Measurements from ENCODE around the gene STIP1. TPM values are rescaled to one million over a fixed set of nuclear protein-coding genes. Genes with fewer than 3 reads are reported as not detected.

STIP1 gene
- total RNA-seq, 1 experiment from 2014 or later = 299 TPM

DNA sequence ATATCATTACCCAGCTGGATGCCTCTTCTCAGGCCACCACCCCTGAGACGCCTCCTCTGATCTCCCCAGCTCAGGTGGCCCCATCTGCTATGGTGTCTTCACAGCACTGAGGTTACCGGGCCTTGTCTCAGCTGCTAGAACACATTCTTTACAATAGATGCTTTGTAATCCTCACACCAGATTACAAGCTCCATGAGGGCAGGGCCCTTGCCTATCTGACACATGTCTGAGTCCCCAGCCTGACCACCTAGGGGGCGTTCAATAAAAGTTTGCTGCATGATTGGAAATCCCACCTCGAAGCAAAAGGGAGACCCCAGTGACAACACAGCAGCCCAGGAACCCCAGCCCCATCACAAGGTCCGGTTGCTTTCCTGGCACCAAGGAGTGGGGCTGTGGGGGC, 22.0 kb upstream of the STIP1 start:
- Histone ChIP-seq H3K27ac (no peak overlapping the region), H4K20me1 (ENCODE audit: insufficient read depth) (peaks cover 13% of the 10 kb centered on the region; the same call in 1 of the 2 replicates), H3K4me1 (replicated peaks; ENCODE audit: insufficient read depth) (peaks cover 22% of the 10 kb centered on the region), H3K27me3 (ENCODE audit: insufficient read depth, low read depth) (no peaks in the 10 kb centered on the region), H3K79me2 (ENCODE audit: low read depth) (peaks cover 31% of the 10 kb centered on the region), H2AFZ (no peak overlapping the region), H3F3A (ENCODE audit: insufficient read depth, low read depth) (peaks cover 16% of the 10 kb centered on the region), H3K36me3 (ENCODE audit: low read depth) (peaks cover 4% of the 10 kb centered on the region; the same call in 1 of the 2 replicates), H3K9me2 (ENCODE audit: insufficient read depth) (no peaks in the 10 kb centered on the region), H3K4me2 (peak overlapping the region; percentile 94; the same call in 1 of the 2 replicates), H3K9me3 (ENCODE audit: insufficient read depth, low read depth) (no peaks in the 10 kb centered on the region), H3K4me3 (no peak overlapping the region)
- intact Hi-C loops (cut with micrococcal nuclease; ENCODE audit: unreplicated experiment) = no loop called here
- POLR2A ChIA-PET (ENCODE audit: unreplicated experiment) = no interaction called here
- no TSS peak for BruUV-seq (replicated peaks)
- no peak for DNase-seq
- no peak for TF ChIP-seq EZH2 (IDR thresholded peaks at IDR 0.05; ENCODE audit: low read depth)
- TF ChIP-seq, protein P1, sequence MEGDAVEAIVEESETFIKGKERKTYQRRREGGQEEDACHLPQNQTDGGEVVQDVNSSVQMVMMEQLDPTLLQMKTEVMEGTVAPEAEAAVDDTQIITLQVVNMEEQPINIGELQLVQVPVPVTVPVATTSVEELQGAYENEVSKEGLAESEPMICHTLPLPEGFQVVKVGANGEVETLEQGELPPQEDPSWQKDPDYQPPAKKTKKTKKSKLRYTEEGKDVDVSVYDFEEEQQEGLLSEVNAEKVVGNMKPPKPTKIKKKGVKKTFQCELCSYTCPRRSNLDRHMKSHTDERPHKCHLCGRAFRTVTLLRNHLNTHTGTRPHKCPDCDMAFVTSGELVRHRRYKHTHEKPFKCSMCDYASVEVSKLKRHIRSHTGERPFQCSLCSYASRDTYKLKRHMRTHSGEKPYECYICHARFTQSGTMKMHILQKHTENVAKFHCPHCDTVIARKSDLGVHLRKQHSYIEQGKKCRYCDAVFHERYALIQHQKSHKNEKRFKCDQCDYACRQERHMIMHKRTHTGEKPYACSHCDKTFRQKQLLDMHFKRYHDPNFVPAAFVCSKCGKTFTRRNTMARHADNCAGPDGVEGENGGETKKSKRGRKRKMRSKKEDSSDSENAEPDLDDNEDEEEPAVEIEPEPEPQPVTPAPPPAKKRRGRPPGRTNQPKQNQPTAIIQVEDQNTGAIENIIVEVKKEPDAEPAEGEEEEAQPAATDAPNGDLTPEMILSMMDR (conservative IDR thresholded peaks at IDR 0.05) = no peak
- CTCF ChIA-PET = interaction anchor here (0.5 kb wide), 1 partner anchor 231 kb away, joined by 3 read pairs; no protein-coding TSS in a partner anchor

DNA sequence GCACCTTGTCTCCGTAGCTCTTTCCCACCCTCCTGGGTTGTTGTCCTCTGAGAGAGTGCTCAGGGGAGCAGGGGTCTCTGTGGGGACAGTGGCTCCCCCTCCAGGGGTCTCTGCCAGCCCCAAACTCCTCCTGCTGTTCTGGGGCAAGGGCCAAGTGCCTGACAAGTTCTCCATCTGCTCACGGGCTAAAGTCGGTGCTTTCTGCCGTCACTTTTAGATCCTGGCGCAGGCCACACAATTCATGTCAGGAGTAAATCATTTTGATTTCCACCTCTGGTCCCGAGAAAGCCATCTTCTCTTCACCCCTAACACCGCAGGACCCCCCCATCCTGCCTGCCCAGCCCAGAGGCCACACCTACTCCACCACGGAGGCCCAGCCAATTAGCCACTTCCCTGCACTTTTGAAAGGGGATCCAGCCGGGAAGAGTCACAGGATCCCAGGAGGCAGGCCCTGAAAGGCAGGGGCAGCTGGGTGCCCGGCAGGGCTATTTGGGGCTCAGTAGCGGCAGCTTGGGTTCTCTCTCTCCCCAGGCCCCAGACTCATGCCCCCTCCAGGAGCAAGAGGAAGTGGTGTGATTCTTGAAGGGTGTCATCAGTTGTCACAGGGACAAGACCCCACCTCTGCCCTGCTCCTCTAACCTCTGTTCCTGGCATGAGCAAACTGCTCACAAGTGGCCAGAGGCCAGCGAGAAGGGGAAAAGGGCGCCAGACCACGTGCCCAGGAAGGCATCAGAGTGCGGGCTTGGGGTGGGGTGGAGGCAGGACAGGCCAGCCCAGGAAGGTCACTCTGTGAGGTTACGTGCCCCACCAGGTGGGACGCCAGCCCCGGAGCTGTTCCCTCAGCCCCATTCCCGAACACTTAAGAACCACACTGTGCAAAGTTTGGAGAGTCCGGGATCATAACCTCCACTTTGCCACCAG, 21.3 kb upstream of the STIP1 start:
- Histone ChIP-seq H3K9me2 (ENCODE audit: insufficient read depth) (no peaks in the 10 kb centered on the region), H2AFZ (peak overlapping the region; percentile 84), H3K27me3 (ENCODE audit: insufficient read depth, low read depth) (no peaks in the 10 kb centered on the region), H3K4me1 (replicated peaks; ENCODE audit: insufficient read depth) (peaks cover 22% of the 10 kb centered on the region), H3K36me3 (ENCODE audit: low read depth) (peaks cover 4% of the 10 kb centered on the region; the same call in 1 of the 2 replicates), H4K20me1 (ENCODE audit: insufficient read depth) (peaks cover 13% of the 10 kb centered on the region; the same call in 1 of the 2 replicates), H3K4me3 (peak overlapping the region; percentile 70), H3K79me2 (ENCODE audit: low read depth) (peaks cover 31% of the 10 kb centered on the region), H3K27ac (no peak overlapping the region), H3F3A (ENCODE audit: insufficient read depth, low read depth) (peaks cover 18% of the 10 kb centered on the region), H3K4me2 (peak overlapping the region; percentile 94), H3K9me3 (ENCODE audit: insufficient read depth, low read depth) (no peaks in the 10 kb centered on the region)
- BruUV-seq (replicated peaks) = TSS peak; percentile 31
- intact Hi-C loops (cut with micrococcal nuclease; ENCODE audit: unreplicated experiment) = loop anchor here (1.0 kb wide), 1 partner anchor 21 kb away; no protein-coding TSS in a partner anchor
- TF ChIP-seq, protein P1 (conservative IDR thresholded peaks at IDR 0.05) = no peak
- TF ChIP-seq EZH2 (IDR thresholded peaks at IDR 0.05; ENCODE audit: low read depth) = no peak
- POLR2A ChIA-PET (ENCODE audit: unreplicated experiment) = interaction anchor here (0.6 kb wide), 1 partner anchor 153 kb away, joined by 3 read pairs; the partner anchor contains the start of gene PRDX5
- DNase-seq = peak in 1 of 2 experiments; percentile 28
- CTCF ChIA-PET = interaction anchor here (0.9 kb wide), 1 partner anchor 12 kb away, joined by 3 read pairs; no protein-coding TSS in a partner anchor

DNA sequence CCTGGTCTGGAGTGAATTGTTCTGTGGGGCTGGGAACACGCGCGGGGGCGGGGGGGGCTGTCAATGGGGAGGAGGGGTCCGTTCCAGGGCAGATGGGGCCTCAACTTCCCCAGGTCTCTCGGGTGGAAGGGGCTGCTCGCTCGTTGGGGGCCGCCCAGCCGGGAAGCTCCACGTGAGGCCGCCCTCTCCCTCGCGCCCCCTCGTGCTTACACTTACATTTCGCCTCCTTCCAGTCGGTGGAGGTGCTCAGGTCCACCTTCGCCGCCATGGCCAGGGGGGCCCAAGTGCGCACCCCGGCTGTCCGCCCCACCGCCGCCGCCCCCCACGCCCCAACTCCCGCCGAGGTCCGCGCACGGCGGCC, 20.5 kb upstream of the STIP1 start:
- H3K27me3 ChIP-seq (ENCODE audit: insufficient read depth, low read depth) = no peaks in the 10 kb centered on the region
- H3K79me2 ChIP-seq (ENCODE audit: low read depth) = peaks cover 31% of the 10 kb centered on the region
- peaks cover 26% of the 10 kb centered on the region for H3F3A ChIP-seq (ENCODE audit: insufficient read depth, low read depth)
- peak overlapping the region; percentile 74 for H3K27ac ChIP-seq
- no TSS peak for BruUV-seq (replicated peaks)
- H3K9me2 ChIP-seq (ENCODE audit: insufficient read depth) = no peaks in the 10 kb centered on the region
- ChIA-PET POLR2A (ENCODE audit: unreplicated experiment) (no interaction called here), CTCF (interaction anchor here (0.7 to 0.9 kb wide), 2 partner anchors 12 to 20 kb away, joined by 3 read pairs; partner anchors contain the start of gene STIP1)
- peaks cover 4% of the 10 kb centered on the region; the same call in 1 of the 2 replicates for H3K36me3 ChIP-seq (ENCODE audit: low read depth)
- no peaks in the 10 kb centered on the region for H3K9me3 ChIP-seq (ENCODE audit: insufficient read depth, low read depth)
- peak overlapping the region; percentile 70 for H3K4me3 ChIP-seq
- H3K4me2 ChIP-seq = peak overlapping the region; percentile 94
- peaks cover 22% of the 10 kb centered on the region for H3K4me1 ChIP-seq (replicated peaks; ENCODE audit: insufficient read depth)
- H2AFZ ChIP-seq = peak overlapping the region; percentile 84
- no peak for DNase-seq
- H4K20me1 ChIP-seq (ENCODE audit: insufficient read depth) = peaks cover 5% of the 10 kb centered on the region; the same call in 1 of the 2 replicates
- intact Hi-C loops (cut with micrococcal nuclease; ENCODE audit: unreplicated experiment) = loop anchor here (1.0 kb wide), 1 partner anchor 20 kb away; no protein-coding TSS in a partner anchor
- TF ChIP-seq, protein P1 (conservative IDR thresholded peaks at IDR 0.05) = no peak
- no peak for TF ChIP-seq EZH2 (IDR thresholded peaks at IDR 0.05; ENCODE audit: low read depth)
